GM12801 (cell line): ENCODE measurements around the gene UROC1.

Source experiments
- TF ChIP-seq, protein P1 (sequence below): IDR thresholded peaks from one replicate; pipeline ENCODE4 v1.5.1; 2011; ENCODE audit warnings: control low read depth; ENCODE audit not compliant: insufficient read length; ENCODE audit errors: extremely low read depth

UROC1 gene

GRCh38 chr3:126498461-126498860 lies 19.1 kb downstream of the UROC1 start:
- TF ChIP-seq, protein P1, sequence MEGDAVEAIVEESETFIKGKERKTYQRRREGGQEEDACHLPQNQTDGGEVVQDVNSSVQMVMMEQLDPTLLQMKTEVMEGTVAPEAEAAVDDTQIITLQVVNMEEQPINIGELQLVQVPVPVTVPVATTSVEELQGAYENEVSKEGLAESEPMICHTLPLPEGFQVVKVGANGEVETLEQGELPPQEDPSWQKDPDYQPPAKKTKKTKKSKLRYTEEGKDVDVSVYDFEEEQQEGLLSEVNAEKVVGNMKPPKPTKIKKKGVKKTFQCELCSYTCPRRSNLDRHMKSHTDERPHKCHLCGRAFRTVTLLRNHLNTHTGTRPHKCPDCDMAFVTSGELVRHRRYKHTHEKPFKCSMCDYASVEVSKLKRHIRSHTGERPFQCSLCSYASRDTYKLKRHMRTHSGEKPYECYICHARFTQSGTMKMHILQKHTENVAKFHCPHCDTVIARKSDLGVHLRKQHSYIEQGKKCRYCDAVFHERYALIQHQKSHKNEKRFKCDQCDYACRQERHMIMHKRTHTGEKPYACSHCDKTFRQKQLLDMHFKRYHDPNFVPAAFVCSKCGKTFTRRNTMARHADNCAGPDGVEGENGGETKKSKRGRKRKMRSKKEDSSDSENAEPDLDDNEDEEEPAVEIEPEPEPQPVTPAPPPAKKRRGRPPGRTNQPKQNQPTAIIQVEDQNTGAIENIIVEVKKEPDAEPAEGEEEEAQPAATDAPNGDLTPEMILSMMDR: no peak

GRCh38 chr3:126497956-126498355 lies 19.6 kb downstream of the UROC1 start:
- TF ChIP-seq, protein P1: no peak

- TF ChIP-seq, protein P1: no peak
Measured at GRCh38 chr3:126496894-126497850, 20.4 kb downstream of the UROC1 start.

GRCh38 chr3:126495786-126496185 lies 21.8 kb downstream of the UROC1 start:
- TF ChIP-seq, protein P1: no peak

DNA sequence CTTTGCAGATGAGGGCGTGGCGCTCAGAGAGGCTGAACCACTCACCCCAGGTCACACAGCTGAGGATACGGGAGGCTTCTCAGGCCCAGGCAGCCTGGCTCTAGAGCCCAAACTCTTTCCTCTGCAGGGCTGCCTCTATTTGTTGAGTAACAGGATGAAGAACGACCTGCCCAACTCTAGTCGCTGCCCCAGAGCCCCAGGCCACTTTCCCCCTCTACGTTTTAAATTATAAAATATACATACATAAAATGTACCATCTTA lies 22.7 kb downstream of the UROC1 start:
- TF ChIP-seq, protein P1: no peak

DNA sequence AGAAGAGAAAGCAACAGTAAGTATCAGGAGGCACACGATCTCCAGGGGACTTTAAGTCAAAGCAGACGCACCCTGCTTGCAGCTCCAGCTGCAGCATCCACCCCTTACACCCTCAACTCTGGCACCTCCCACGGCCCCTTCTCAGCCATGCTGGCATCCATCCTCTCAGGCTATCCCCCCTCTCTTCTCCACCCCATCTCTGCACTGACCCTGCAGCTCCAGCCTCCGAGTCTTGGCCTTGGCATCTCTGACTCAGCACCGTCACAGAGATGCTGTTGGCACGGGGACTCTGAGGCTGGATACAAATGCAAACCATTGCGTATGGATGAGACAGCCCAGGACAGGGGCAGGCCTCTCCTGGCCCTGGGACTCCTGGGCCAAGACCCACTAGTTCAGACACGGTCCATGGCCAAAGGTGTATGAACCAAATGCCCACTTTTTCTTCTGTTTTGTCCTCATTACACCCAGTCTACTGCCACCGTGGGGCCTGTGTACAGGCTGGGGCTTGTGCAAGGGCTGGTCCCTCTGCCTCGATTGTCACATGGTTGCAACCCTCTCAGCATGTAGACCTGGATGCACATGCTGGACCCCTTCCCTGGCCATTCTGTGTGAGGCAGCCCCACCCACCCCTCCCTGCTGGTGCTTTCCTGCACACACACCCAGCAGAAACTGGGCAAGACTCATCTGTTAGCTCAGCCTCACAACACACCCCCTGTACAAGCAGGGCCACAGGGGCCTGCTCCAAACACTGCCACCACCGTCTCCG lies 23.2 kb downstream of the UROC1 start:
- TF ChIP-seq, protein P1: no peak

DNA sequence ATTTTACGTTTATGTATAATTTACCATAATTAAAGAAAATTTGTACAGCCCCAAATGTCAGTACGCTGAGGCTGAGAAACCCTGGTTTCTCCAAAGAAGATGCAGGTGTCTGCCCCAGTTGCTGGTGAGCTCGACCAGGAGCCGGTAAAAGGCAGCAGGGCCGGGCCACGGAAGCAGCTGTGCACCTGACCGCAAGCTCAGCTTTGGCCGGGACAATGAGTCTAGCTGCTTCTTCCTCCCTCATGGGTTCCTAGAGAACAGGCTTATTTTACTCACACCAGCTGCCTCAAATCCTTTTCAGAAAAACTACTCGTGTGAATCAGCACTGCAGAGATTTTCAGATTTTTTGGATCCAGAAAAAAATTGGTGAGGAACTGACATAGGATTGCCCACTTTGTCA lies 23.8 kb downstream of the UROC1 start:
- TF ChIP-seq, protein P1: no peak
